HepG2 (cell line): ENCODE results near the gene SYT7. TPM values are rescaled to one million over a fixed set of nuclear protein-coding genes. Genes with fewer than 3 reads are reported as not detected.

ENCODE experiments used
- ATAC-seq: fragments of 200-7000 bp; cut with Tn5 transposase; 3 replicates; pipeline ENCODE4 v1.9.1; 2020; ENCODE audit warnings: mild to moderate bottlenecking, moderate library complexity
- BruUV-seq: library from RNA; stranded (reverse); fragments of 400-500 nt; replicated peaks from 2 replicates; lab custom pipeline; 2021; lab: Mats Ljungman, UMichigan
- CTCF ChIA-PET: fragments of 300-600 bp; formaldehyde crosslinking; extraction: SDS; loops from one replicate; lab custom pipeline; 2021; ENCODE audit warnings: low total read pairs, inconsistent platforms, low intra/inter-chr PET ratio; lab: Yijun Ruan, JAX
- POLR2A ChIA-PET: fragments of 350-600 bp; sonication (Branson Sonifier 250); formaldehyde crosslinking; loops from one replicate; lab custom pipeline; 2020; ENCODE audit warnings: antibody characterized with exemption, inconsistent platforms; lab: Yijun Ruan, JAX
- DNase-seq: peaks from one replicate; pipeline ENCODE4 v3.0.0-alpha.2; 2015; ENCODE audit warnings: low spot score
- FAIRE-seq: peaks from 3 replicates; lab custom pipeline; 2011; peaks lifted over from hg19 to GRCh38; lab: Jason Lieb, UNC
- H2AFZ ChIP-seq: one replicate; pipeline ENCODE4 v1.6.1; 2011; ENCODE audit warnings: low read length, inconsistent platforms
- H3K27ac ChIP-seq: fragments of 300-600 bp; 3 replicates; pipeline ENCODE4 v1.8.0; 2011; ENCODE audit warnings: mixed run types, mild to moderate bottlenecking, mixed read lengths, low read length, inconsistent platforms; ENCODE audit not compliant: insufficient read depth; ENCODE audit errors: extremely low read length
- H3K27me3 ChIP-seq, 2 experiments: fragments of 200-600 bp in 1 of 2; 2 replicates in 1 of 2; 3 replicates in 1 of 2; pipeline versions ENCODE4 v1.6.0 to v1.8.0; 2011; ENCODE audit warnings: low read length in 2 of 2, mild to moderate bottlenecking in 2 of 2, moderate library complexity in 2 of 2, inconsistent platforms in 1 of 2; ENCODE audit not compliant: insufficient read depth in 2 of 2, control insufficient read depth in 1 of 2
- H3K36me3 ChIP-seq, 2 experiments: fragments of 200-600 bp in 1 of 2; replicated peaks in 1 of 2; 2 replicates in 1 of 2; 3 replicates in 1 of 2; pipeline versions ENCODE4 v1.5.1 to v1.8.0; 2011; ENCODE audit warnings: low read length in 2 of 2, inconsistent platforms in 1 of 2; ENCODE audit not compliant: insufficient read depth in 2 of 2, control insufficient read depth in 1 of 2
- H3K4me1 ChIP-seq: 2 replicates; pipeline ENCODE4 v1.5.1; 2012; ENCODE audit warnings: low read length, inconsistent platforms; ENCODE audit not compliant: insufficient read depth
- H3K4me2 ChIP-seq: 2 replicates; pipeline ENCODE4 v1.6.0; 2011; ENCODE audit warnings: low read depth, low read length, inconsistent platforms
- H3K4me3 ChIP-seq, 3 experiments: fragments of 200-600 bp in 1 of 3; sonication (generic), shearing (Covaris generic) in 1 of 3; replicated peaks in 1 of 3; 2 replicates each; pipeline ENCODE4 v1.5.1; 2011 to 2016; ENCODE audit warnings: low read length in 3 of 3, inconsistent platforms in 2 of 3, low read depth in 2 of 3, mild to moderate bottlenecking in 2 of 3, control low read depth in 1 of 3, mixed read lengths in 1 of 3; ENCODE audit not compliant: insufficient read depth in 1 of 3
- H3K79me2 ChIP-seq: one replicate; pipeline ENCODE4 v1.6.1; 2011; ENCODE audit warnings: low read length, inconsistent platforms; ENCODE audit not compliant: insufficient read depth
- H3K9ac ChIP-seq: 2 replicates; pipeline ENCODE4 v1.6.0; 2011; ENCODE audit warnings: mild to moderate bottlenecking, low read depth, low read length, inconsistent platforms; ENCODE audit not compliant: insufficient read depth
- H3K9me3 ChIP-seq: 2 replicates; pipeline ENCODE4 v1.5.1; 2012; ENCODE audit warnings: mild to moderate bottlenecking, low read length
- H4K20me1 ChIP-seq: 2 replicates; pipeline ENCODE4 v1.6.0; 2011; ENCODE audit warnings: inconsistent platforms, mild to moderate bottlenecking, low read length, moderate library complexity; ENCODE audit not compliant: insufficient read depth
- FOXC1 ChIP-seq: sonication (generic); formaldehyde crosslinking; IDR thresholded peaks from 2 replicates; pipeline ENCODE4 v1.8.0; 2022; ENCODE audit warnings: mild to moderate bottlenecking, missing genetic modification reagents, borderline replicate concordance
- GATAD1 ChIP-seq: IDR thresholded peaks from 2 replicates; pipeline ENCODE4 v1.6.1; 2016; ENCODE audit warnings: missing genetic modification reagents, missing compliant biosample characterization
- HDAC6 ChIP-seq: fragments of 200-600 bp; sonication (generic); IDR thresholded peaks from 2 replicates; pipeline ENCODE4 v1.7.0; 2017; ENCODE audit warnings: mild to moderate bottlenecking, antibody characterized with exemption, low read length, low read depth
- HNRNPL ChIP-seq: fragments of 200-400 bp; formaldehyde crosslinking; IDR thresholded peaks from 2 replicates; pipeline ENCODE4 v1.6.1; 2017; ENCODE audit warnings: mild to moderate bottlenecking, low read depth, low read length
- KAT8 ChIP-seq: IDR thresholded peaks from 2 replicates; pipeline ENCODE4 v1.6.1; 2016; ENCODE audit warnings: missing genetic modification reagents, missing compliant biosample characterization
- SIX1 ChIP-seq: sonication (generic); formaldehyde crosslinking; IDR thresholded peaks from 2 replicates; pipeline ENCODE4 v1.4.0; 2020; ENCODE audit warnings: missing genetic modification reagents, borderline replicate concordance
- SP1 ChIP-seq, 2 experiments: fragments of 450-650 bp in 1 of 2; sonication (generic) in 1 of 2; formaldehyde crosslinking in 1 of 2; IDR thresholded peaks; 2 replicates each; pipeline versions ENCODE4 v1.4.0 to v1.6.1; 2016 to 2020; ENCODE audit warnings: missing genetic modification reagents in 1 of 2
- STAG1 ChIP-seq: sonication (generic); formaldehyde crosslinking; IDR thresholded peaks from 2 replicates; pipeline ENCODE4 v1.4.0; 2020; ENCODE audit warnings: missing genetic modification reagents
- THAP11 ChIP-seq: IDR thresholded peaks from 2 replicates; pipeline ENCODE4 v1.6.1; 2016; ENCODE audit warnings: missing biosample characterization, missing genetic modification reagents
- ZNF451 ChIP-seq: sonication (generic); formaldehyde crosslinking; IDR thresholded peaks from 2 replicates; pipeline ENCODE4 v1.5.0; 2020; ENCODE audit warnings: mild to moderate bottlenecking, missing genetic modification reagents
- ZNF563 ChIP-seq: sonication (generic); formaldehyde crosslinking; IDR thresholded peaks from 2 replicates; pipeline ENCODE4 v1.8.0; 2022; ENCODE audit warnings: mild to moderate bottlenecking, moderate library complexity, missing genetic modification reagents
- ZSCAN31 ChIP-seq: sonication (generic); formaldehyde crosslinking; IDR thresholded peaks from 2 replicates; pipeline ENCODE4 v1.5.0; 2020; ENCODE audit warnings: low read depth, mild to moderate bottlenecking, missing genetic modification reagents
- ZSCAN9 ChIP-seq: IDR thresholded peaks from 2 replicates; pipeline ENCODE4 v1.6.1; 2016; ENCODE audit warnings: borderline replicate concordance
- WGBS: methylation state at CpG from one replicate; pipeline ENCODE4 v1.1.6; 2017; ENCODE audit warnings: low lambda C conversion rate; 5-methylcytosine and 5-hydroxymethylcytosine counted together
- in situ Hi-C: cut with HindIII; loops from 2 replicates; pipeline ENCODE4 v1.10.0; 2017; ENCODE audit warnings: low pct_unique_long_range_greater_than_20kb; ENCODE audit not compliant: extremely low pct_ligation_motif_present
- intact Hi-C: fragments of 100-400 bp; cut with micrococcal nuclease; formaldehyde crosslinking; loops from one replicate; pipeline ENCODE4 v1.10.0; 2022; ENCODE audit not compliant: unreplicated experiment
- polyA plus RNA-seq, 8 experiments: library from polyadenylated mRNA; depleted of rRNA in 3 of 8; stranded (reverse) in 7 of 8; unstranded in 1 of 8; fragments of >200 nt; fragmentation: Illumina TruSeq in 4 of 8; extraction: Trizol in 4 of 8; gene quantifications; 2 replicates each; pipeline versions ENCODE4 v1.2.1 to v1.2.3, GENCODE V29; 2011 to 2016; ENCODE audit warnings: low read depth in 4 of 8, missing spikeins in 1 of 8, mixed read lengths in 1 of 8; ENCODE audit not compliant: insufficient read depth in 1 of 8
- total RNA-seq, 5 experiments: library from RNA; depleted of rRNA; stranded (reverse); fragments of >200 nt; fragmentation: Illumina TruSeq; extraction: Trizol; gene quantifications; 2 replicates each; pipeline ENCODE4 v1.2.3, GENCODE V29; 2016; ENCODE audit warnings: low read depth in 1 of 5
- TF ChIP-seq, protein P1 (sequence below): sonication (generic); formaldehyde crosslinking; IDR thresholded peaks from 2 replicates; pipeline ENCODE4 v1.9.0; 2022; ENCODE audit warnings: low read depth, missing genetic modification reagents
- TF ChIP-seq, protein P2 (sequence below): sonication (generic); formaldehyde crosslinking; IDR thresholded peaks from 2 replicates; pipeline ENCODE4 v1.4.0; 2020; ENCODE audit warnings: low read depth, mild to moderate bottlenecking, missing genetic modification reagents
- TF ChIP-seq, protein P3 (sequence below): sonication (generic); formaldehyde crosslinking; IDR thresholded peaks from 2 replicates; pipeline ENCODE4 v1.4.0; 2020; ENCODE audit warnings: missing genetic modification reagents
- TF ChIP-seq, protein P4 (sequence below): sonication (generic); formaldehyde crosslinking; IDR thresholded peaks from 2 replicates; pipeline ENCODE4 v1.4.0; 2020; ENCODE audit warnings: missing genetic modification reagents

Gene SYT7
- total and polyA plus RNA-seq, 2 of the 13 experiments (the other 11 are each of a cell fraction or from before 2014, with no cell fraction given): 1.4 to 4.4 TPM

DNA sequence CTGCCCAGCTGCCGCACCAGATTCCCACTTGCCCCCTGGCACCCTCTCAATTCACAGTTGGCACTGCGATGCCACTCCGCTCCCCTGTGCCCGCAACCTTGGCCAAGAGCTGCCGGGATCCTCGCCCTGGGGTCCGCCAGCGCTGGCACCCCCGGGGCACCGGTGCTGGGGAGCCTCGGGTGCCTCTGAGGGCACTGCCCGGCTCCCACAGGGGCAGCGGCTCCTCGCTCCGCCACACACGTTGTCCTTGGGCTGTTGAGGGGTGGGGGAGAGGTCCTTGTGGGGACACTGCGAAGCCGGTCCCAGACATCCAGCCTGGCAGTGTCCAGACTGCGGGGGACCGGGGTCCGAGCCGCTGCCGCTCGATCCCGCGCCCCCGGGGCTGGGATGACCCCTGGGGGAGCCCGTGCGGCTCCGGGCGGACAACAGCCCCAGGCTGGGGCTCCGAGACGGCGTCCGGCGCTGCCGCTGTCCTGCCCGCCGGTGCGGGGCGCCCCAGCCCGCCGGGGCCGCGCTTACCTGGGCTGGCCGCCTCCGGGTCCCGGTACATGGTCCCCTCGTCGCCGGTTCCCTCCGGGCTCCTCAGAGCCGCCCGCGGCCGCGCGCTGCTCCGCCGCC, 496 bp downstream of the SYT7 start (continued):
- TF ChIP-seq ZNF563 (CRISPR knock-in tag) (peak; percentile 67; the same call in 1 of the 2 replicates), STAG1 (CRISPR knock-in tag) (peak; percentile 40; the same call in 1 of the 2 replicates), HNRNPL (peak; percentile 87), ZSCAN31 (CRISPR knock-in tag) (no peak), ZSCAN9 (CRISPR knock-in tag) (no peak)
- TF ChIP-seq, protein P1, sequence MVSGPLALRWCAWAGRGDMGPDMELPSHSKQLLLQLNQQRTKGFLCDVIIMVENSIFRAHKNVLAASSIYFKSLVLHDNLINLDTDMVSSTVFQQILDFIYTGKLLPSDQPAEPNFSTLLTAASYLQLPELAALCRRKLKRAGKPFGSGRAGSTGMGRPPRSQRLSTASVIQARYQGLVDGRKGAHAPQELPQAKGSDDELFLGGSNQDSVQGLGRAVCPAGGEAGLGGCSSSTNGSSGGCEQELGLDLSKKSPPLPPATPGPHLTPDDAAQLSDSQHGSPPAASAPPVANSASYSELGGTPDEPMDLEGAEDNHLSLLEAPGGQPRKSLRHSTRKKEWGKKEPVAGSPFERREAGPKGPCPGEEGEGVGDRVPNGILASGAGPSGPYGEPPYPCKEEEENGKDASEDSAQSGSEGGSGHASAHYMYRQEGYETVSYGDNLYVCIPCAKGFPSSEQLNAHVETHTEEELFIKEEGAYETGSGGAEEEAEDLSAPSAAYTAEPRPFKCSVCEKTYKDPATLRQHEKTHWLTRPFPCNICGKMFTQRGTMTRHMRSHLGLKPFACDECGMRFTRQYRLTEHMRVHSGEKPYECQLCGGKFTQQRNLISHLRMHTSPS (CRISPR knock-in tag): 0 out of 2 replicates have a peak, but pooled peaks have one; percentile 34
- TF ChIP-seq, all 625 proteins: peak for 10

DNA sequence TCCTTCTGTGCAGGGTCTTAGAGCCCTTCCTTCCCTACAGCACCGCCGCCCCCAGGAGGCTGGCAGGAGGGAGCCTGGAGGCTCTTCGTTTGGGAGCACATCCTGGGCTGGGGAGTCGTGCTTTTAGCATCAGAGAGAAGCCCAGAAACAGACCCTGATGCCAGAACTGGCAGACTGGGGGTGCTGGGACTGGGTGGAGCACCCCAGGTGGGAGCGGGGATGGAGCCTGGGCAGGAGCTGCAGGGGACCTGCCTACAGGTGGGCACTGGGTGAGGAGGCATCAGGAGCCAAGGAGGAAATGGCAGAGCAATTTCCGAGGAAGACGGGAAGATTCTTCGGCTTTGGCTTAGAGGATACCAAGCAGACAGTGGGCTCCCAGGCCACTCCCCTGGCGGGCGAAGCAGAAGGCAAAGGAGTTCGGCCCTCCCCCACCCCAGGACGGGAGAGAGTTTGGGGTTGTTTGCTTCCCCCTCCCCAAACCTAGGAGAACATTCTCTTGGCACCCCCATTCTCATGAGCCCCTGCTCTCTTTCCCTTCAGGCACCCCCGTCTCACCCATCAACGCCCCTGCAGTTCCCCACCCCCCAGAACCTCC, 1.1 kb downstream of the SYT7 start:
- intact Hi-C loops: loop anchor here (2.0 kb wide), 3 partner anchors 29 to 57 kb away; no protein-coding TSS in a partner anchor
- TF ChIP-seq GATAD1 (CRISPR knock-in tag) (no peak), HDAC6 (no peak), SP1 (IDR thresholded peaks at IDR 0.05) (no peak), SP1 (CRISPR knock-in tag; IDR thresholded peaks at IDR 0.05) (no peak), THAP11 (no peak), ZNF451 (no peak), FOXC1 (CRISPR knock-in tag) (no peak), SIX1 (CRISPR knock-in tag) (no peak), KAT8 (CRISPR knock-in tag) (no peak)
- TF ChIP-seq, protein P2, sequence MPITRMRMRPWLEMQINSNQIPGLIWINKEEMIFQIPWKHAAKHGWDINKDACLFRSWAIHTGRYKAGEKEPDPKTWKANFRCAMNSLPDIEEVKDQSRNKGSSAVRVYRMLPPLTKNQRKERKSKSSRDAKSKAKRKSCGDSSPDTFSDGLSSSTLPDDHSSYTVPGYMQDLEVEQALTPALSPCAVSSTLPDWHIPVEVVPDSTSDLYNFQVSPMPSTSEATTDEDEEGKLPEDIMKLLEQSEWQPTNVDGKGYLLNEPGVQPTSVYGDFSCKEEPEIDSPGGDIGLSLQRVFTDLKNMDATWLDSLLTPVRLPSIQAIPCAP: no peak
- TF ChIP-seq, protein P3, sequence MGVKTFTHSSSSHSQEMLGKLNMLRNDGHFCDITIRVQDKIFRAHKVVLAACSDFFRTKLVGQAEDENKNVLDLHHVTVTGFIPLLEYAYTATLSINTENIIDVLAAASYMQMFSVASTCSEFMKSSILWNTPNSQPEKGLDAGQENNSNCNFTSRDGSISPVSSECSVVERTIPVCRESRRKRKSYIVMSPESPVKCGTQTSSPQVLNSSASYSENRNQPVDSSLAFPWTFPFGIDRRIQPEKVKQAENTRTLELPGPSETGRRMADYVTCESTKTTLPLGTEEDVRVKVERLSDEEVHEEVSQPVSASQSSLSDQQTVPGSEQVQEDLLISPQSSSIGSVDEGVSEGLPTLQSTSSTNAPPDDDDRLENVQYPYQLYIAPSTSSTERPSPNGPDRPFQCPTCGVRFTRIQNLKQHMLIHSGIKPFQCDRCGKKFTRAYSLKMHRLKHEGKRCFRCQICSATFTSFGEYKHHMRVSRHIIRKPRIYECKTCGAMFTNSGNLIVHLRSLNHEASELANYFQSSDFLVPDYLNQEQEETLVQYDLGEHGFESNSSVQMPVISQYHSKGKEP (CRISPR knock-in tag): no peak
- TF ChIP-seq, protein P4, sequence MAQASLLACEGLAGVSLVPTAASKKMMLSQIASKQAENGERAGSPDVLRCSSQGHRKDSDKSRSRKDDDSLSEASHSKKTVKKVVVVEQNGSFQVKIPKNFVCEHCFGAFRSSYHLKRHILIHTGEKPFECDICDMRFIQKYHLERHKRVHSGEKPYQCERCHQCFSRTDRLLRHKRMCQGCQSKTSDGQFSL (CRISPR knock-in tag): no peak
- TF ChIP-seq, all 625 proteins: peak for 0
- peaks cover 45% of the 10 kb centered on the region for H3K4me1 ChIP-seq
- H3K27ac ChIP-seq: no peak overlapping the region
- FAIRE-seq (no peak), ATAC-seq (no peak), DNase-seq (no peak)
- BruUV-seq: no TSS peak
- ChIA-PET CTCF (interaction anchor here (0.7 kb wide), 1 partner anchor 48 kb away, joined by 3 read pairs; no protein-coding TSS in a partner anchor), POLR2A (interaction anchor here (0.7 kb wide), 1 partner anchor 69 kb away, joined by 3 read pairs; no protein-coding TSS in a partner anchor)
- H3K9me3 ChIP-seq: no peaks in the 10 kb centered on the region
- no peaks in the 10 kb centered on the region for H3K36me3 ChIP-seq
- H2AFZ ChIP-seq: no peak overlapping the region
- H3K27me3 ChIP-seq: peaks cover 5 to 37% of the 10 kb centered on the region in 2 experiments; a peak in 3 of 5 replicates
- in situ Hi-C loops: no loop called here
- no peaks in the 10 kb centered on the region for H4K20me1 ChIP-seq
- peak overlapping the region; percentile 76 for H3K4me2 ChIP-seq
- H3K9ac ChIP-seq: no peak overlapping the region
- no peaks in the 10 kb centered on the region for H3K79me2 ChIP-seq
- WGBS: 57% methylated on average over 14 of the region's 14 CpGs
- peak overlapping the region in 2 of 3 experiments; percentile 43 to 75; a peak in 2 of 6 replicates for H3K4me3 ChIP-seq
